HepG2 (cell line): ENCODE measurements around the gene ARL8B. TPM values are rescaled to one million over a fixed set of nuclear protein-coding genes. Genes with fewer than 3 reads are reported as not detected.

Experiments
- ATAC-seq: fragments of 200-7000 bp; cut with Tn5 transposase; 3 replicates; pipeline ENCODE4 v1.9.1; 2020; ENCODE audit warnings: mild to moderate bottlenecking, moderate library complexity
- BruUV-seq: library from RNA; stranded (reverse); fragments of 400-500 nt; replicated peaks from 2 replicates; lab custom pipeline; 2021; lab: Mats Ljungman, UMichigan
- CTCF ChIA-PET: fragments of 300-600 bp; formaldehyde crosslinking; extraction: SDS; loops from one replicate; lab custom pipeline; 2021; ENCODE audit warnings: low total read pairs, inconsistent platforms, low intra/inter-chr PET ratio; lab: Yijun Ruan, JAX
- POLR2A ChIA-PET: fragments of 350-600 bp; sonication (Branson Sonifier 250); formaldehyde crosslinking; loops from one replicate; lab custom pipeline; 2020; ENCODE audit warnings: antibody characterized with exemption, inconsistent platforms; lab: Yijun Ruan, JAX
- DNase-seq: peaks from one replicate; pipeline ENCODE4 v3.0.0-alpha.2; 2015; ENCODE audit warnings: low spot score
- FAIRE-seq: peaks from 3 replicates; lab custom pipeline; 2011; peaks lifted over from hg19 to GRCh38; lab: Jason Lieb, UNC
- H2AFZ ChIP-seq: one replicate; pipeline ENCODE4 v1.6.1; 2011; ENCODE audit warnings: low read length, inconsistent platforms
- H3K27ac ChIP-seq: fragments of 300-600 bp; 3 replicates; pipeline ENCODE4 v1.8.0; 2011; ENCODE audit warnings: mixed run types, mild to moderate bottlenecking, mixed read lengths, low read length, inconsistent platforms; ENCODE audit not compliant: insufficient read depth; ENCODE audit errors: extremely low read length
- H3K27me3 ChIP-seq, 2 experiments: fragments of 200-600 bp in 1 of 2; 2 replicates in 1 of 2; 3 replicates in 1 of 2; pipeline versions ENCODE4 v1.6.0 to v1.8.0; 2011; ENCODE audit warnings: low read length in 2 of 2, mild to moderate bottlenecking in 2 of 2, moderate library complexity in 2 of 2, inconsistent platforms in 1 of 2; ENCODE audit not compliant: insufficient read depth in 2 of 2, control insufficient read depth in 1 of 2
- H3K36me3 ChIP-seq, 2 experiments: fragments of 200-600 bp in 1 of 2; replicated peaks in 1 of 2; 2 replicates in 1 of 2; 3 replicates in 1 of 2; pipeline versions ENCODE4 v1.5.1 to v1.8.0; 2011; ENCODE audit warnings: low read length in 2 of 2, inconsistent platforms in 1 of 2; ENCODE audit not compliant: insufficient read depth in 2 of 2, control insufficient read depth in 1 of 2
- H3K4me1 ChIP-seq: 2 replicates; pipeline ENCODE4 v1.5.1; 2012; ENCODE audit warnings: low read length, inconsistent platforms; ENCODE audit not compliant: insufficient read depth
- H3K4me2 ChIP-seq: 2 replicates; pipeline ENCODE4 v1.6.0; 2011; ENCODE audit warnings: low read depth, low read length, inconsistent platforms
- H3K4me3 ChIP-seq, 3 experiments: fragments of 200-600 bp in 1 of 3; sonication (generic), shearing (Covaris generic) in 1 of 3; replicated peaks in 1 of 3; 2 replicates each; pipeline ENCODE4 v1.5.1; 2011 to 2016; ENCODE audit warnings: low read length in 3 of 3, inconsistent platforms in 2 of 3, low read depth in 2 of 3, mild to moderate bottlenecking in 2 of 3, control low read depth in 1 of 3, mixed read lengths in 1 of 3; ENCODE audit not compliant: insufficient read depth in 1 of 3
- H3K79me2 ChIP-seq: one replicate; pipeline ENCODE4 v1.6.1; 2011; ENCODE audit warnings: low read length, inconsistent platforms; ENCODE audit not compliant: insufficient read depth
- H3K9ac ChIP-seq: 2 replicates; pipeline ENCODE4 v1.6.0; 2011; ENCODE audit warnings: mild to moderate bottlenecking, low read depth, low read length, inconsistent platforms; ENCODE audit not compliant: insufficient read depth
- H3K9me3 ChIP-seq: 2 replicates; pipeline ENCODE4 v1.5.1; 2012; ENCODE audit warnings: mild to moderate bottlenecking, low read length
- H4K20me1 ChIP-seq: 2 replicates; pipeline ENCODE4 v1.6.0; 2011; ENCODE audit warnings: inconsistent platforms, mild to moderate bottlenecking, low read length, moderate library complexity; ENCODE audit not compliant: insufficient read depth
- CEBPB ChIP-seq: IDR thresholded peaks from 2 replicates; pipeline ENCODE4 v1.6.1; 2011; ENCODE audit warnings: low read depth, low read length, improper control_type of control experiment, borderline replicate concordance
- DMTF1 ChIP-seq: sonication (generic); formaldehyde crosslinking; IDR thresholded peaks from 2 replicates; pipeline ENCODE4 v1.4.0; 2020; ENCODE audit warnings: mild to moderate bottlenecking, missing genetic modification reagents
- ELF1 ChIP-seq: sonication (generic); formaldehyde crosslinking; IDR thresholded peaks from 2 replicates; pipeline ENCODE4 v1.4.0; 2020; ENCODE audit warnings: missing genetic modification reagents
- FOXM1 ChIP-seq: sonication (generic); formaldehyde crosslinking; IDR thresholded peaks from 2 replicates; pipeline ENCODE4 v1.5.0; 2020; ENCODE audit warnings: missing genetic modification reagents
- KDM5A ChIP-seq: fragments of 200-600 bp; sonication (generic); IDR thresholded peaks from 2 replicates; pipeline ENCODE4 v1.7.0; 2018; ENCODE audit warnings: antibody characterized with exemption, mild to moderate bottlenecking, low read length, borderline replicate concordance
- MED8 ChIP-seq: sonication (generic); formaldehyde crosslinking; IDR thresholded peaks from 2 replicates; pipeline ENCODE4 v1.8.1; 2023; ENCODE audit warnings: mild to moderate bottlenecking, missing genetic modification reagents; ENCODE audit not compliant: insufficient replicate concordance
- NFIC ChIP-seq: IDR thresholded peaks from 2 replicates; pipeline ENCODE4 v1.6.1; 2012; ENCODE audit warnings: mild to moderate bottlenecking, low read length, inconsistent platforms
- ZBTB20 ChIP-seq: sonication (generic); formaldehyde crosslinking; IDR thresholded peaks from 2 replicates; pipeline ENCODE4 v1.8.1; 2023; ENCODE audit warnings: missing genetic modification reagents, low read depth, mild to moderate bottlenecking, borderline replicate concordance
- ZBTB8A ChIP-seq: sonication (generic); formaldehyde crosslinking; IDR thresholded peaks from 2 replicates; pipeline ENCODE4 v1.4.0; 2020; ENCODE audit warnings: mild to moderate bottlenecking, low read depth, missing genetic modification reagents, borderline replicate concordance
- ZMAT3 ChIP-seq: sonication (generic); formaldehyde crosslinking; conservative IDR thresholded peaks from 2 replicates; pipeline ENCODE4 v1.7.0; 2021; ENCODE audit warnings: missing genetic modification reagents
- ZNF547 ChIP-seq: sonication (generic); formaldehyde crosslinking; IDR thresholded peaks from 2 replicates; pipeline ENCODE4 v1.5.1; 2020; ENCODE audit warnings: mild to moderate bottlenecking, missing genetic modification reagents
- ZNF550 ChIP-seq: sonication (generic); formaldehyde crosslinking; IDR thresholded peaks from 2 replicates; pipeline ENCODE4 v1.4.0; 2020; ENCODE audit warnings: mild to moderate bottlenecking, missing genetic modification reagents, borderline replicate concordance
- ZNF570 ChIP-seq: sonication (generic); formaldehyde crosslinking; IDR thresholded peaks from 2 replicates; pipeline ENCODE4 v1.4.0; 2020; ENCODE audit warnings: mild to moderate bottlenecking, missing genetic modification reagents, borderline replicate concordance
- ZNF614 ChIP-seq: IDR thresholded peaks from 2 replicates; pipeline ENCODE4 v1.6.1; 2018; ENCODE audit warnings: missing biosample characterization, missing genetic modification reagents, inconsistent platforms, borderline replicate concordance
- ZNF746 ChIP-seq: sonication (generic); formaldehyde crosslinking; IDR thresholded peaks from 2 replicates; pipeline ENCODE4 v1.8.0; 2022; ENCODE audit warnings: mild to moderate bottlenecking, missing genetic modification reagents
- WGBS: methylation state at CpG from one replicate; pipeline ENCODE4 v1.1.6; 2017; ENCODE audit warnings: low lambda C conversion rate; 5-methylcytosine and 5-hydroxymethylcytosine counted together
- in situ Hi-C: cut with HindIII; loops from 2 replicates; pipeline ENCODE4 v1.10.0; 2017; ENCODE audit warnings: low pct_unique_long_range_greater_than_20kb; ENCODE audit not compliant: extremely low pct_ligation_motif_present
- intact Hi-C: fragments of 100-400 bp; cut with micrococcal nuclease; formaldehyde crosslinking; loops from one replicate; pipeline ENCODE4 v1.10.0; 2022; ENCODE audit not compliant: unreplicated experiment
- polyA plus RNA-seq, 8 experiments: library from polyadenylated mRNA; depleted of rRNA in 3 of 8; stranded (reverse) in 7 of 8; unstranded in 1 of 8; fragments of >200 nt; fragmentation: Illumina TruSeq in 4 of 8; extraction: Trizol in 4 of 8; gene quantifications; 2 replicates each; pipeline versions ENCODE4 v1.2.1 to v1.2.3, GENCODE V29; 2011 to 2016; ENCODE audit warnings: low read depth in 4 of 8, missing spikeins in 1 of 8, mixed read lengths in 1 of 8; ENCODE audit not compliant: insufficient read depth in 1 of 8
- total RNA-seq, 5 experiments: library from RNA; depleted of rRNA; stranded (reverse); fragments of >200 nt; fragmentation: Illumina TruSeq; extraction: Trizol; gene quantifications; 2 replicates each; pipeline ENCODE4 v1.2.3, GENCODE V29; 2016; ENCODE audit warnings: low read depth in 1 of 5
- TF ChIP-seq, protein P1 (sequence below): sonication (generic); formaldehyde crosslinking; IDR thresholded peaks from 2 replicates; pipeline ENCODE4 v1.4.0; 2020; ENCODE audit warnings: mild to moderate bottlenecking, missing genetic modification reagents, borderline replicate concordance

ARL8B gene
- total and polyA plus RNA-seq, 2 of the 13 experiments (the other 11 are each of a cell fraction or from before 2014, with no cell fraction given), result 23.5 to 30.4 TPM

GRCh38 chr3:5221701-5222100, 99.6 kb downstream of the ARL8B start (continued):
- no peak for TF ChIP-seq FOXM1
- TF ChIP-seq DMTF1 (CRISPR knock-in tag), result no peak

- ATAC-seq, result no peak
- peaks cover 11% of the 10 kb centered on the region for H3K4me1 ChIP-seq
- TF ChIP-seq ELF1 (CRISPR knock-in tag), result no peak
- TF ChIP-seq NFIC, result no peak
- TF ChIP-seq KDM5A, result no peak
- TF ChIP-seq ZNF550, result no peak
- TF ChIP-seq, protein P1, sequence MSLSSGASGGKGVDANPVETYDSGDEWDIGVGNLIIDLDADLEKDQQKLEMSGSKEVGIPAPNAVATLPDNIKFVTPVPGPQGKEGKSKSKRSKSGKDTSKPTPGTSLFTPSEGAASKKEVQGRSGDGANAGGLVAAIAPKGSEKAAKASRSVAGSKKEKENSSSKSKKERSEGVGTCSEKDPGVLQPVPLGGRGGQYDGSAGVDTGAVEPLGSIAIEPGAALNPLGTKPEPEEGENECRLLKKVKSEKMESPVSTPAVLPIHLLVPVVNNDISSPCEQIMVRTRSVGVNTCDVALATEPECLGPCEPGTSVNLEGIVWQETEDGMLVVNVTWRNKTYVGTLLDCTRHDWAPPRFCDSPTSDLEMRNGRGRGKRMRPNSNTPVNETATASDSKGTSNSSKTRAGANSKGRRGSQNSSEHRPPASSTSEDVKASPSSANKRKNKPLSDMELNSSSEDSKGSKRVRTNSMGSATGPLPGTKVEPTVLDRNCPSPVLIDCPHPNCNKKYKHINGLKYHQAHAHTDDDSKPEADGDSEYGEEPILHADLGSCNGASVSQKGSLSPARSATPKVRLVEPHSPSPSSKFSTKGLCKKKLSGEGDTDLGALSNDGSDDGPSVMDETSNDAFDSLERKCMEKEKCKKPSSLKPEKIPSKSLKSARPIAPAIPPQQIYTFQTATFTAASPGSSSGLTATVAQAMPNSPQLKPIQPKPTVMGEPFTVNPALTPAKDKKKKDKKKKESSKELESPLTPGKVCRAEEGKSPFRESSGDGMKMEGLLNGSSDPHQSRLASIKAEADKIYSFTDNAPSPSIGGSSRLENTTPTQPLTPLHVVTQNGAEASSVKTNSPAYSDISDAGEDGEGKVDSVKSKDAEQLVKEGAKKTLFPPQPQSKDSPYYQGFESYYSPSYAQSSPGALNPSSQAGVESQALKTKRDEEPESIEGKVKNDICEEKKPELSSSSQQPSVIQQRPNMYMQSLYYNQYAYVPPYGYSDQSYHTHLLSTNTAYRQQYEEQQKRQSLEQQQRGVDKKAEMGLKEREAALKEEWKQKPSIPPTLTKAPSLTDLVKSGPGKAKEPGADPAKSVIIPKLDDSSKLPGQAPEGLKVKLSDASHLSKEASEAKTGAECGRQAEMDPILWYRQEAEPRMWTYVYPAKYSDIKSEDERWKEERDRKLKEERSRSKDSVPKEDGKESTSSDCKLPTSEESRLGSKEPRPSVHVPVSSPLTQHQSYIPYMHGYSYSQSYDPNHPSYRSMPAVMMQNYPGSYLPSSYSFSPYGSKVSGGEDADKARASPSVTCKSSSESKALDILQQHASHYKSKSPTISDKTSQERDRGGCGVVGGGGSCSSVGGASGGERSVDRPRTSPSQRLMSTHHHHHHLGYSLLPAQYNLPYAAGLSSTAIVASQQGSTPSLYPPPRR (CRISPR knock-in tag), result no peak
- TF ChIP-seq ZNF614, result no peak
- no peak for TF ChIP-seq ZBTB20
- TF ChIP-seq ZMAT3 (CRISPR knock-in tag), result no peak
- TF ChIP-seq MED8, result no peak
- no peak for TF ChIP-seq ZNF570 (CRISPR knock-in tag)
- TF ChIP-seq ZBTB8A, result no peak
- no peak for TF ChIP-seq ZNF547 (CRISPR knock-in tag)
- no peak for TF ChIP-seq CEBPB
- TF ChIP-seq ZNF746 (CRISPR knock-in tag), result no peak
- H3K27ac ChIP-seq, result no peak overlapping the region
- POLR2A ChIA-PET, result no interaction called here
- no peak overlapping the region for H3K9ac ChIP-seq
- H2AFZ ChIP-seq, result no peak overlapping the region
- in situ Hi-C loops, result no loop called here
- CTCF ChIA-PET, result no interaction called here
- no peaks in the 10 kb centered on the region for H4K20me1 ChIP-seq
- WGBS, result 87% methylated on average over 13 of the region's 13 CpGs
- no TSS peak for BruUV-seq
- no peak for FAIRE-seq
- H3K36me3 ChIP-seq, result peaks cover 1 to 6% of the 10 kb centered on the region in 2 experiments; a peak in 1 of 5 replicates
- H3K79me2 ChIP-seq, result no peaks in the 10 kb centered on the region
- H3K4me2 ChIP-seq, result no peak overlapping the region
- intact Hi-C loops, result no loop called here
- H3K27me3 ChIP-seq, result no peaks in the 10 kb centered on the region
- no peaks in the 10 kb centered on the region for H3K9me3 ChIP-seq
- H3K4me3 ChIP-seq, result no peak overlapping the region
- DNase-seq, result no peak
Measured at GRCh38 chr3:5222283-5223005, 100.4 kb downstream of the ARL8B start.
